A673 (cell line): Measurements from ENCODE around the gene JCAD.

Experiments
- CTCF ChIP-seq: fragments of 300-800, 200-600 bp; sonication (generic); conservative IDR thresholded peaks from 2 replicates; pipeline ENCODE4 v1.5.1; 2017; ENCODE audit warnings: low read depth, mild to moderate bottlenecking, antibody characterized with exemption, low read length, moderate library complexity, mixed read lengths
- EZH2 ChIP-seq: fragments of 200-600 bp; sonication (generic); IDR thresholded peaks from 2 replicates; pipeline ENCODE4 v1.6.1; 2017; ENCODE audit warnings: borderline replicate concordance, low read depth, mild to moderate bottlenecking, mixed read lengths, antibody characterized with exemption, low read length; ENCODE audit not compliant: poor library complexity, severe bottlenecking

- TF ChIP-seq CTCF (no peak), EZH2 (no peak)
Observed at GRCh38 chr10:30046476-30046875, 12.9 kb downstream of the JCAD start.
